ENCODE data around the gene ACSF3.

ACSF3 gene

GRCh38 chr16:89054261-89054661 lies 39.4 kb upstream of the ACSF3 start:
- DNase-seq (ENCODE audit: extremely low read depth, insufficient read length): no peak
- no peaks in the 10 kb centered on the region for H3K36me3 ChIP-seq (ENCODE audit: control insufficient read depth, insufficient read depth, low read length)
- no peaks in the 10 kb centered on the region; the same call in 1 of the 2 replicates for H3K27me3 ChIP-seq (replicated peaks; ENCODE audit: control insufficient read depth, insufficient read depth, low read length)
- no peak overlapping the region for H3K4me3 ChIP-seq (replicated peaks; ENCODE audit: low read depth, low read length)
- no peak for TF ChIP-seq CTCF (IDR thresholded peaks at IDR 0.05; ENCODE audit: insufficient read depth, low read length, poor library complexity, severe bottlenecking)

- Histone ChIP-seq H3K27me3 (replicated peaks; ENCODE audit: control insufficient read depth, insufficient read depth, low read length) (no peaks in the 10 kb centered on the region; the same call in 1 of the 2 replicates), H3K36me3 (ENCODE audit: control insufficient read depth, insufficient read depth, low read length) (no peaks in the 10 kb centered on the region), H3K4me3 (replicated peaks; ENCODE audit: low read depth, low read length) (no peak overlapping the region)
- no peak for TF ChIP-seq CTCF (IDR thresholded peaks at IDR 0.05; ENCODE audit: insufficient read depth, low read length, poor library complexity, severe bottlenecking)
- no peak for DNase-seq (ENCODE audit: extremely low read depth, insufficient read length)
These were observed 38.9 kb upstream of the ACSF3 start for GRCh38 chr16:89054714-89055113.

- TF ChIP-seq CTCF (IDR thresholded peaks at IDR 0.05; ENCODE audit: insufficient read depth, low read length, poor library complexity, severe bottlenecking): no peak
- no peak for DNase-seq (ENCODE audit: extremely low read depth, insufficient read length)
- Histone ChIP-seq H3K27me3 (replicated peaks; ENCODE audit: control insufficient read depth, insufficient read depth, low read length) (no peaks in the 10 kb centered on the region; the same call in 1 of the 2 replicates), H3K36me3 (ENCODE audit: control insufficient read depth, insufficient read depth, low read length) (no peaks in the 10 kb centered on the region), H3K4me3 (replicated peaks; ENCODE audit: low read depth, low read length) (no peak overlapping the region)
These were observed 38.3 kb upstream of the ACSF3 start for GRCh38 chr16:89055313-89055712.

- DNase-seq (ENCODE audit: extremely low read depth, insufficient read length): no peak
- Histone ChIP-seq H3K4me3 (replicated peaks; ENCODE audit: low read depth, low read length) (no peak overlapping the region), H3K27me3 (replicated peaks; ENCODE audit: control insufficient read depth, insufficient read depth, low read length) (no peaks in the 10 kb centered on the region; the same call in 1 of the 2 replicates), H3K36me3 (ENCODE audit: control insufficient read depth, insufficient read depth, low read length) (no peaks in the 10 kb centered on the region)
- TF ChIP-seq CTCF (IDR thresholded peaks at IDR 0.05; ENCODE audit: insufficient read depth, low read length, poor library complexity, severe bottlenecking): no peak
These were observed 37.6 kb upstream of the ACSF3 start for GRCh38 chr16:89055894-89056555.

GRCh38 chr16:89056592-89056991 lies 37.1 kb upstream of the ACSF3 start:
- no peaks in the 10 kb centered on the region; the same call in 1 of the 2 replicates for H3K27me3 ChIP-seq (replicated peaks; ENCODE audit: control insufficient read depth, insufficient read depth, low read length)
- H3K4me3 ChIP-seq (replicated peaks; ENCODE audit: low read depth, low read length): no peak overlapping the region
- no peaks in the 10 kb centered on the region for H3K36me3 ChIP-seq (ENCODE audit: control insufficient read depth, insufficient read depth, low read length)
- DNase-seq (ENCODE audit: extremely low read depth, insufficient read length): no peak
- no peak for TF ChIP-seq CTCF (IDR thresholded peaks at IDR 0.05; ENCODE audit: insufficient read depth, low read length, poor library complexity, severe bottlenecking)
